Measurements from ENCODE around the gene ABHD5. TPM values are rescaled to one million over a fixed set of nuclear protein-coding genes. Genes with fewer than 3 reads are reported as not detected.

ABHD5 gene
- polyA plus RNA-seq, 1 donor = 8.6 TPM

GRCh38 chr3:43718296-43718695, 27.6 kb downstream of the ABHD5 start:
- no peak for DNase-seq (ENCODE audit: low read depth)

GRCh38 chr3:43723121-43723734, 32.5 kb downstream of the ABHD5 start:
- DNase-seq (ENCODE audit: low read depth) = no peak

GRCh38 chr3:43726521-43726920, 35.8 kb downstream of the ABHD5 start:
- DNase-seq (ENCODE audit: low read depth) = no peak

GRCh38 chr3:43727930-43728329, 37.2 kb downstream of the ABHD5 start:
- DNase-seq (ENCODE audit: low read depth) = no peak

GRCh38 chr3:43728476-43728875, 37.7 kb downstream of the ABHD5 start:
- DNase-seq (ENCODE audit: low read depth) = no peak

GRCh38 chr3:43728947-43729346, 38.2 kb downstream of the ABHD5 start:
- no peak for DNase-seq (ENCODE audit: low read depth)

GRCh38 chr3:43729707-43730414, 39.1 kb downstream of the ABHD5 start:
- DNase-seq (ENCODE audit: low read depth) = no peak

GRCh38 chr3:43732747-43733425, 42.1 kb downstream of the ABHD5 start:
- no peak for DNase-seq (ENCODE audit: low read depth)

- DNase-seq (ENCODE audit: low read depth) = no peak
Observed at GRCh38 chr3:43733459-43734384, 43.0 kb downstream of the ABHD5 start.

- no peak for DNase-seq (ENCODE audit: low read depth)
Observed at GRCh38 chr3:43734685-43735084, 43.9 kb downstream of the ABHD5 start.

- no peak for DNase-seq (ENCODE audit: low read depth)
Observed at GRCh38 chr3:43735618-43736017, 44.9 kb downstream of the ABHD5 start.

- no peak for DNase-seq (ENCODE audit: low read depth)
Observed at GRCh38 chr3:43736558-43737440, 46.1 kb downstream of the ABHD5 start.

- DNase-seq (ENCODE audit: low read depth) = no peak
Observed at GRCh38 chr3:43738305-43738704, 47.6 kb downstream of the ABHD5 start.

GRCh38 chr3:43742920-43743319, 52.2 kb downstream of the ABHD5 start:
- no peak for DNase-seq (ENCODE audit: low read depth)

GRCh38 chr3:43747641-43748040, 56.9 kb downstream of the ABHD5 start:
- DNase-seq (ENCODE audit: low read depth) = no peak

GRCh38 chr3:43748179-43748578, 57.4 kb downstream of the ABHD5 start:
- DNase-seq (ENCODE audit: low read depth) = no peak

- no peak for DNase-seq (ENCODE audit: low read depth)
Observed at GRCh38 chr3:43748645-43749044, 57.9 kb downstream of the ABHD5 start.

GRCh38 chr3:43752905-43753304, 62.2 kb downstream of the ABHD5 start:
- no peak for DNase-seq (ENCODE audit: low read depth)

- DNase-seq (ENCODE audit: low read depth) = no peak
Observed at GRCh38 chr3:43753741-43754715, 63.3 kb downstream of the ABHD5 start.
